Sigmoid colon (tissue), 4 donors: ENCODE results near the gene GRAMD1A.

Experiments
- EP300 ChIP-seq, 4 donors: sonication (generic); formaldehyde crosslinking; IDR thresholded peaks; one replicate each; pipeline ENCODE4 v1.6.1; 2017; ENCODE audit warnings: antibody characterized with exemption in 4 of 4
- POLR2A ChIP-seq, 2 donors: fragments of 450-650 bp; IDR thresholded peaks; one replicate each; pipeline ENCODE4 v1.6.1; 2016; ENCODE audit warnings: antibody characterized with exemption in 2 of 2, mild to moderate bottlenecking in 2 of 2, moderate library complexity in 2 of 2
- POLR2AphosphoS5 ChIP-seq, 4 donors: sonication (generic); formaldehyde crosslinking; IDR thresholded peaks; one replicate each; pipeline ENCODE4 v1.6.1; 2017; ENCODE audit warnings: antibody characterized with exemption in 4 of 4
- TF ChIP-seq, protein P1 (sequence below), 4 experiments: fragments of 450-650 bp in 3 of 4; fragments of 200-600 bp in 1 of 4; IDR thresholded peaks; one replicate each; pipeline ENCODE4 v1.5.1; 2016 to 2019; ENCODE audit warnings: antibody characterized with exemption in 4 of 4, mild to moderate bottlenecking in 3 of 4, moderate library complexity in 2 of 4

- TF ChIP-seq POLR2AphosphoS5 (IDR thresholded peaks at IDR 0.05): no peak
- TF ChIP-seq POLR2A (IDR thresholded peaks at IDR 0.05): no peak
- TF ChIP-seq, protein P1, sequence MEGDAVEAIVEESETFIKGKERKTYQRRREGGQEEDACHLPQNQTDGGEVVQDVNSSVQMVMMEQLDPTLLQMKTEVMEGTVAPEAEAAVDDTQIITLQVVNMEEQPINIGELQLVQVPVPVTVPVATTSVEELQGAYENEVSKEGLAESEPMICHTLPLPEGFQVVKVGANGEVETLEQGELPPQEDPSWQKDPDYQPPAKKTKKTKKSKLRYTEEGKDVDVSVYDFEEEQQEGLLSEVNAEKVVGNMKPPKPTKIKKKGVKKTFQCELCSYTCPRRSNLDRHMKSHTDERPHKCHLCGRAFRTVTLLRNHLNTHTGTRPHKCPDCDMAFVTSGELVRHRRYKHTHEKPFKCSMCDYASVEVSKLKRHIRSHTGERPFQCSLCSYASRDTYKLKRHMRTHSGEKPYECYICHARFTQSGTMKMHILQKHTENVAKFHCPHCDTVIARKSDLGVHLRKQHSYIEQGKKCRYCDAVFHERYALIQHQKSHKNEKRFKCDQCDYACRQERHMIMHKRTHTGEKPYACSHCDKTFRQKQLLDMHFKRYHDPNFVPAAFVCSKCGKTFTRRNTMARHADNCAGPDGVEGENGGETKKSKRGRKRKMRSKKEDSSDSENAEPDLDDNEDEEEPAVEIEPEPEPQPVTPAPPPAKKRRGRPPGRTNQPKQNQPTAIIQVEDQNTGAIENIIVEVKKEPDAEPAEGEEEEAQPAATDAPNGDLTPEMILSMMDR (IDR thresholded peaks at IDR 0.05): no peak
- TF ChIP-seq EP300 (IDR thresholded peaks at IDR 0.05): no peak
Observed at GRCh38 chr19:34953092-34953491, 47.0 kb upstream of the GRAMD1A start.
